Smooth muscle cell (in vitro differentiated cells): ENCODE results near the gene APOA1. TPM values are rescaled to one million over a fixed set of nuclear protein-coding genes. Genes with fewer than 3 reads are reported as not detected.

Experiments used
- DNase-seq: peaks from one replicate; lab custom pipeline; 2025; ENCODE audit not compliant: unreplicated experiment; lab: John Stamatoyannopoulos, UW
- H2AFZ ChIP-seq: fragments of 200-600 bp; sonication (generic); 2 replicates; pipeline ENCODE4 v1.6.0; 2016; ENCODE audit warnings: antibody characterized with exemption, low read depth, mild to moderate bottlenecking
- H3F3A ChIP-seq: fragments of 200-600 bp; sonication (generic); 2 replicates; pipeline ENCODE4 v1.6.0; 2017; ENCODE audit warnings: antibody characterized with exemption, low read depth
- H3K27ac ChIP-seq: fragments of 200-600 bp; sonication (generic); 2 replicates; pipeline ENCODE4 v1.5.1; 2016; ENCODE audit warnings: low read depth, mild to moderate bottlenecking
- H3K27me3 ChIP-seq: fragments of 200-600 bp; sonication (generic); 2 replicates; pipeline ENCODE4 v1.6.1; 2016; ENCODE audit warnings: low read depth, mild to moderate bottlenecking
- H3K36me3 ChIP-seq: fragments of 200-600 bp; sonication (generic); 2 replicates; pipeline ENCODE4 v1.5.1; 2016; ENCODE audit warnings: low read depth
- H3K4me1 ChIP-seq: fragments of 200-600 bp; sonication (generic); 2 replicates; pipeline ENCODE4 v1.5.1; 2016; ENCODE audit warnings: low read depth
- H3K4me2 ChIP-seq: fragments of 200-600 bp; sonication (generic); 2 replicates; pipeline ENCODE4 v1.6.0; 2016; ENCODE audit warnings: mild to moderate bottlenecking
- H3K4me3 ChIP-seq: fragments of 200-600 bp; sonication (generic); 2 replicates; pipeline ENCODE4 v1.5.1; 2016; ENCODE audit warnings: mild to moderate bottlenecking
- H3K79me2 ChIP-seq: fragments of 200-600 bp; sonication (generic); 2 replicates; pipeline ENCODE4 v1.6.0; 2016; ENCODE audit warnings: low read depth, mild to moderate bottlenecking
- H3K9ac ChIP-seq: fragments of 200-600 bp; sonication (generic); 2 replicates; pipeline ENCODE4 v1.6.0; 2016; ENCODE audit warnings: low read depth
- H3K9me3 ChIP-seq: fragments of 200-600 bp; sonication (generic); replicated peaks from 2 replicates; pipeline ENCODE4 v1.5.1; 2016; ENCODE audit warnings: low read depth
- H4K20me1 ChIP-seq: fragments of 200-600 bp; sonication (generic); 2 replicates; pipeline ENCODE4 v1.6.0; 2016; ENCODE audit warnings: low read depth
- WGBS: methylation state at CpG from one replicate; pipeline ENCODE4 v1.1.7; 2016; ENCODE audit warnings: low lambda C conversion rate; 5-methylcytosine and 5-hydroxymethylcytosine counted together
- polyA plus RNA-seq: library from polyadenylated mRNA; unstranded; fragments of >200 nt; fragmentation: Nextera tagmentation; extraction: Ambion mirVana; gene quantifications from 2 replicates; pipeline ENCODE4 v1.2.1, GENCODE V29; 2016
- total RNA-seq: library from RNA; depleted of rRNA; stranded (reverse); fragments of >200 nt; gene quantifications from 2 replicates; pipeline ENCODE4 v1.2.3, GENCODE V29; 2014
- TF ChIP-seq, protein P1 (sequence below): fragments of 200-600 bp; sonication (generic); IDR thresholded peaks from 2 replicates; pipeline ENCODE4 v1.5.1; 2017; ENCODE audit warnings: borderline replicate concordance, mild to moderate bottlenecking, antibody characterized with exemption; ENCODE audit not compliant: insufficient read depth, poor library complexity, severe bottlenecking

Gene APOA1
- total and polyA plus RNA-seq, 2 experiments from 2014 or later: 2.5 to 3.2 TPM

DNA sequence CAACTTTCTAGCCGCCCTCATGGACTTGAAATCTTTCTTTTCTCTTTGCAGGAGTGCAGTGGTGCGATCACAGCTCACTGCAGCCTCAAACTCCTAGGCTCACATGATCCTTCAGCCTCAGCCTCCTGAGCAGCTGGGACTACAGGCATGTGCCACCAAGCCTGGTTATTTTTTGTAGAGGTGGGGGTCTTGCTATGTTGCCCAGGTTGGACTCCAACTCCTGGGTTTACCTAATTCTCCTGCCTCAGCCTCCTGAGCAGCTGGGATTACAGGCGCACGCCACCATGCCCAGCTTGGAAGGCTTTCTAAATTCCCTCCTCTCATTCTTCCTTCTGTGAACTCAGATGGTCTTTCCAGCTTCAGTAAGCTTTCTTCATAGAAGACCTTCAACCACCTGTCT is 4.7 kb upstream of the APOA1 start:
- Histone ChIP-seq H3K4me1 (peaks cover 3% of the 10 kb centered on the region), H2AFZ (no peak overlapping the region), H3F3A (no peaks in the 10 kb centered on the region), H3K9me3 (no peaks in the 10 kb centered on the region), H3K27ac (no peak overlapping the region), H3K36me3 (no peaks in the 10 kb centered on the region), H3K9ac (no peak overlapping the region), H3K27me3 (no peaks in the 10 kb centered on the region), H3K4me3 (no peak overlapping the region), H3K4me2 (no peak overlapping the region), H4K20me1 (no peaks in the 10 kb centered on the region), H3K79me2 (no peaks in the 10 kb centered on the region)
- WGBS: 94% methylated on average over 4 of the region's 4 CpGs
- TF ChIP-seq, protein P1, sequence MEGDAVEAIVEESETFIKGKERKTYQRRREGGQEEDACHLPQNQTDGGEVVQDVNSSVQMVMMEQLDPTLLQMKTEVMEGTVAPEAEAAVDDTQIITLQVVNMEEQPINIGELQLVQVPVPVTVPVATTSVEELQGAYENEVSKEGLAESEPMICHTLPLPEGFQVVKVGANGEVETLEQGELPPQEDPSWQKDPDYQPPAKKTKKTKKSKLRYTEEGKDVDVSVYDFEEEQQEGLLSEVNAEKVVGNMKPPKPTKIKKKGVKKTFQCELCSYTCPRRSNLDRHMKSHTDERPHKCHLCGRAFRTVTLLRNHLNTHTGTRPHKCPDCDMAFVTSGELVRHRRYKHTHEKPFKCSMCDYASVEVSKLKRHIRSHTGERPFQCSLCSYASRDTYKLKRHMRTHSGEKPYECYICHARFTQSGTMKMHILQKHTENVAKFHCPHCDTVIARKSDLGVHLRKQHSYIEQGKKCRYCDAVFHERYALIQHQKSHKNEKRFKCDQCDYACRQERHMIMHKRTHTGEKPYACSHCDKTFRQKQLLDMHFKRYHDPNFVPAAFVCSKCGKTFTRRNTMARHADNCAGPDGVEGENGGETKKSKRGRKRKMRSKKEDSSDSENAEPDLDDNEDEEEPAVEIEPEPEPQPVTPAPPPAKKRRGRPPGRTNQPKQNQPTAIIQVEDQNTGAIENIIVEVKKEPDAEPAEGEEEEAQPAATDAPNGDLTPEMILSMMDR: no peak
- DNase-seq: no peak

DNA sequence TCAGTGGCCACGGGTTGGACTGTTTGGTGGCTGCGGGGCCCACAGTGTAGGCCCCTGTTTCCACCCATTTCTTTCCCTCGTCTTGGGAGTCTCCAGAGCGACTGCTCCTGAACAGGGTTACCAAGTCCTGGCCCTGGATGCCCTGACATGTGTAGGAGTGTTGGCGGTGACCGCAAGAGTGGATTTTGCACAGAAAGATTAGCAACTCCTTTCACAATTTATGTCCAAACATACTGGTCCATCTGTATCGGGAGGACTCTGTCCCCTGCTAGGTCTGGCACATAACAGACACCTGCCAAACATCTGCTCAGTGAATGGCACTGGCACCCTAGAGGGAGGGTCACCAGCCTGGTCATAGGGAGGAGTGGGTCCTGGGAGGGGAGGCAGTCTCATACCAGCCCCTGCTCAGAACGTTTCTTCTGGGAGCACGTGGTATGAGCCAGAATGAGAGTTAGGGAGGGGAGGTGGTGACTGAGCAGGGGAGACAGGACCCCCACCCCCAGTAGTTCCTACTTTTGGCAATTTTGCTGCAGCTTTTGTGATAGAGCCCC is 3.4 kb upstream of the APOA1 start:
- no peak for DNase-seq
- Histone ChIP-seq H3F3A (no peaks in the 10 kb centered on the region), H4K20me1 (no peaks in the 10 kb centered on the region), H3K27me3 (no peaks in the 10 kb centered on the region), H3K4me3 (no peak overlapping the region), H2AFZ (no peak overlapping the region), H3K79me2 (no peaks in the 10 kb centered on the region), H3K4me2 (no peak overlapping the region), H3K27ac (no peak overlapping the region), H3K36me3 (no peaks in the 10 kb centered on the region), H3K9ac (no peak overlapping the region), H3K9me3 (no peaks in the 10 kb centered on the region), H3K4me1 (peaks cover 3% of the 10 kb centered on the region)
- 84% methylated on average over 9 of the region's 9 CpGs for WGBS
- TF ChIP-seq, protein P1: no peak

DNA sequence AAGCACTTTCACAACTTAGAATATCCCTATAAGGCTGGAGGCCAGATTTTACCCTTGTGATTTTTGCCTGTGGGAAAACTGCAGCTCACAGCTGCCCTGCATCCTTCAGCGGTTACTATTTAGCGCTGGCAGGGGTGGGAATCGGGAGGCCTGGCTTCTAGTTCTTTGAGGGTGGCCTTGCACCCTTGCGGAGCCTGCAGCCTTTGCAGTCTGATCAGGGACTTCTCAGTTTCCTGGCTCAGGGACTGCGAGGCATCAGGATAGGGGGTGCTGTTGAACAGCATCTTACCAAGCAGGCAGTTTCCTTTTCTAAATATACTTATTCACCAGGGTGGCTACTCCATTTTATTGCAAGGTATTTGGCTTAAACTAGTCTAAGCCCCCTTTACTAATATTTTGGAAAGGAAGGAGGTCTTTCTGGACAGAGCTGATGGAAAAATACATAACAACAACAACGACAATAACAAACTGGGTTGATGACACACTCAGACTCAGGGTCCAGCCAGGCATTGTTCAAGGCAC is 2.9 kb upstream of the APOA1 start:
- no peak overlapping the region for H3K9ac ChIP-seq
- no peaks in the 10 kb centered on the region for H3K9me3 ChIP-seq
- H2AFZ ChIP-seq: no peak overlapping the region
- H3K4me1 ChIP-seq: peaks cover 3% of the 10 kb centered on the region
- no peak for DNase-seq
- no peak overlapping the region for H3K27ac ChIP-seq
- H3K4me2 ChIP-seq: no peak overlapping the region
- TF ChIP-seq, protein P1: no peak
- no peaks in the 10 kb centered on the region for H3K79me2 ChIP-seq
- no peak overlapping the region for H3K4me3 ChIP-seq
- WGBS: 75% methylated on average over 6 of the region's 6 CpGs
- no peaks in the 10 kb centered on the region for H3K36me3 ChIP-seq
- no peaks in the 10 kb centered on the region for H4K20me1 ChIP-seq
- H3F3A ChIP-seq: no peaks in the 10 kb centered on the region
- no peaks in the 10 kb centered on the region for H3K27me3 ChIP-seq

DNA sequence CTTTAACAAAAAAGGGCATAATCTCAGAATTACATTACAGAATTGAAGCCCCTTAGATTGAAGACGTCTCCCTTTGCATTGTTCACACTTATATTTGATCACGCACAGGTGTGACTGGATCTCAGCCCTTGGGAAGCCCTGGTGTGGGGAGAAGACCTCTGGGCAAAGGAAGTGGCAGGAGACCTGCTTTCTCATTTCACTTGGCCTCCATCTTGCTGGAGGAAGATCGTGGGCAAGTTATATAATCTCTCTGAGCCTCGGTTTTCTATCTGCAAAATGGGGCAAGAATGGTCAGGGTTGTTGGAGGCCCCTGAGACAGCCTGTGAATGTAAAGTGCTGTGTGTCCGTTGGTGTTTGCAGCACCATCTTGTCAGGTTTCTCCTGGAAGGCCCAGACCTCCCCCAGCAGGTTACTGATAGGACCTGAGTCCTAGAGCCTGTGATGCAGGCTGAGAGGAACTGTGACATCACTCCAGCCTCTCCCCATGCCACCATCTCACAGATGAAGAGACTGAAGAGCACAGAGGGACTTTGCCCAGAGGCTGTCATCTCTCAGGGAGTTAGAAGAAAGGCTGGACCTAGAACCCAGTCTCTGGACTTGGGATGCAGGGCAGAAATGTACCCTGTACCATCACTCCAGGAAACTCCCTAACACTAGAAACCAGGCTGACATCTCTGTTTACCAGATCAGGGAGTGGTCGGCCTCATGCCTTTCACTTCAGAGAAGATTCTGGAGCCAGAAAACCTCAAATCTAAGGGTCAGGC is 1.1 kb upstream of the APOA1 start:
- Histone ChIP-seq H3K9ac (no peak overlapping the region), H3K4me2 (no peak overlapping the region), H2AFZ (no peak overlapping the region), H3K79me2 (no peaks in the 10 kb centered on the region), H3K36me3 (no peaks in the 10 kb centered on the region), H4K20me1 (no peaks in the 10 kb centered on the region), H3K27ac (no peak overlapping the region), H3F3A (no peaks in the 10 kb centered on the region), H3K9me3 (no peaks in the 10 kb centered on the region), H3K4me3 (no peak overlapping the region), H3K4me1 (peaks cover 3% of the 10 kb centered on the region), H3K27me3 (no peaks in the 10 kb centered on the region)
- WGBS: 95% methylated on average over 6 of the region's 6 CpGs
- DNase-seq: no peak
- TF ChIP-seq, protein P1: no peak
